Adrenal gland (tissue), 5 donors: ENCODE results near the gene DNAJC6.

ENCODE experiments used
- CTCF ChIP-seq, 6 experiments: fragments of 450-650 bp in 4 of 6; fragments of 200-600 bp in 2 of 6; sonication (generic) in 1 of 6; IDR thresholded peaks; 1 replicate in 5 of 6; 2 replicates in 1 of 6; pipeline versions ENCODE4 v1.5.1 to v1.8.0; 2016 to 2021; ENCODE audit warnings: antibody characterized with exemption in 6 of 6, mild to moderate bottlenecking in 2 of 6, moderate library complexity in 1 of 6
- POLR2A ChIP-seq, 2 donors: fragments of 450-650 bp; IDR thresholded peaks; one replicate each; pipeline ENCODE4 v1.6.1; 2017; ENCODE audit warnings: antibody characterized with exemption in 2 of 2, mild to moderate bottlenecking in 2 of 2, moderate library complexity in 1 of 2
- donor health status: DM: no; HTN: no; CAD: no.

- TF ChIP-seq POLR2A (IDR thresholded peaks at IDR 0.05) (peak; percentile 31 to 50), CTCF (IDR thresholded peaks at IDR 0.05) (peak in 1 of 6 experiments; percentile 9)
Measured at GRCh38 chr1:65264197-65264929, 45.0 kb upstream of the DNAJC6 start.
